Measurements from ENCODE around the gene POLR2L. TPM values are rescaled to one million over a fixed set of nuclear protein-coding genes. Genes with fewer than 3 reads are reported as not detected.
A peak's percentile ranks its signal among the peaks of the same experiment; 100 is the strongest.

The POLR2L gene
- total and polyA plus RNA-seq, 2 donors (not counting 1 experiment from before 2014, with no cell fraction given): 44.4 to 80.8 TPM

DNA sequence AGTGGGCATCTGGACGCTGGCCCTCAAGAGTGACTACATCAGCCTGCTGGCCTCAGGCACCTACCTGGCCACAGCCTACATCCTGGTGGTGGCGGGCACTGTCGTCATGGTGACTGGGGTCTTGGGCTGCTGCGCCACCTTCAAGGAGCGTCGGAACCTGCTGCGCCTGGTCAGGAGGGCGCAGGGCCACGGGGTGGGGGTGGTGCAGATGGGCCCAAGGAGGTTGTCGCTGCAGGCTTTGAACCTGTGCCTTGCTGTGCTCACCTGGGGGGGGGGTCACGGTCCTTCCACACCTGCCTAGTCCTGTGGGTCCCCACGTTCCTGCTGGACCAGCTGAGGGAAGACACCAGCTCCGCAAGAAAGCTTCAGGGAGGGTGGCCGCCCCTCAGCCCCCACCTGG is 6.1 kb downstream of the POLR2L start:
- no peak overlapping the region for H3K9ac ChIP-seq (ENCODE audit: low read length)
- POLR2A ChIA-PET: interaction anchor here (0.6 kb wide), 1 partner anchor 36 kb away, joined by 5 read pairs; no protein-coding TSS in a partner anchor
- TF ChIP-seq, protein P1, sequence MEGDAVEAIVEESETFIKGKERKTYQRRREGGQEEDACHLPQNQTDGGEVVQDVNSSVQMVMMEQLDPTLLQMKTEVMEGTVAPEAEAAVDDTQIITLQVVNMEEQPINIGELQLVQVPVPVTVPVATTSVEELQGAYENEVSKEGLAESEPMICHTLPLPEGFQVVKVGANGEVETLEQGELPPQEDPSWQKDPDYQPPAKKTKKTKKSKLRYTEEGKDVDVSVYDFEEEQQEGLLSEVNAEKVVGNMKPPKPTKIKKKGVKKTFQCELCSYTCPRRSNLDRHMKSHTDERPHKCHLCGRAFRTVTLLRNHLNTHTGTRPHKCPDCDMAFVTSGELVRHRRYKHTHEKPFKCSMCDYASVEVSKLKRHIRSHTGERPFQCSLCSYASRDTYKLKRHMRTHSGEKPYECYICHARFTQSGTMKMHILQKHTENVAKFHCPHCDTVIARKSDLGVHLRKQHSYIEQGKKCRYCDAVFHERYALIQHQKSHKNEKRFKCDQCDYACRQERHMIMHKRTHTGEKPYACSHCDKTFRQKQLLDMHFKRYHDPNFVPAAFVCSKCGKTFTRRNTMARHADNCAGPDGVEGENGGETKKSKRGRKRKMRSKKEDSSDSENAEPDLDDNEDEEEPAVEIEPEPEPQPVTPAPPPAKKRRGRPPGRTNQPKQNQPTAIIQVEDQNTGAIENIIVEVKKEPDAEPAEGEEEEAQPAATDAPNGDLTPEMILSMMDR (IDR thresholded peaks at IDR 0.05): no peak
- no peak overlapping the region for H3K4me2 ChIP-seq (replicated peaks; ENCODE audit: low read depth, low read length, poor library complexity, severe bottlenecking)
- Mint-ChIP-seq H3K4me1 (peaks cover 26% of the 10 kb centered on the region), H3K27ac (no peak overlapping the region), H3K9me3 (ENCODE audit: insufficient read depth) (no peaks in the 10 kb centered on the region), H3K4me3 (no peak overlapping the region), H3K27me3 (no peaks in the 10 kb centered on the region)
- DNase-seq (no peak), ATAC-seq (ENCODE audit: low read depth) (no peak)
- WGBS (ENCODE audit: insufficient coverage): 92% methylated on average over 12 of the region's 14 CpGs
- H3K4me1 ChIP-seq (ENCODE audit: control insufficient read depth in 2 of 2, insufficient read depth in 2 of 2, low read length in 2 of 2): peaks cover 27 to 37% of the 10 kb centered on the region in 2 donors
- H3K79me2 ChIP-seq (ENCODE audit: control insufficient read depth, insufficient read depth, low read length): peaks cover 9% of the 10 kb centered on the region
- no peak overlapping the region for H3K4me3 ChIP-seq (ENCODE audit: control extremely low read depth in 1 of 5, extremely low read depth in 1 of 5, insufficient read depth in 1 of 5, low read depth in 2 of 5, low read length in 4 of 5)
- H3K27ac ChIP-seq (ENCODE audit: low read length in 2 of 2): no peak overlapping the region
- intact Hi-C loops (cut with micrococcal nuclease): no loop called here
- H3K27me3 ChIP-seq (replicated peaks in 1 of 4; ENCODE audit: control extremely low read depth in 1 of 4, control insufficient read depth in 3 of 4, insufficient read depth in 4 of 4, low read length in 3 of 4): peaks cover 0 to 26% (median 6%) of the 10 kb centered on the region in 4 experiments
- H3K9me3 ChIP-seq (ENCODE audit: control extremely low read depth in 1 of 3, control insufficient read depth in 2 of 3, insufficient read depth in 1 of 3, low read length in 2 of 3): no peaks in the 10 kb centered on the region
- no peak overlapping the region for H2AFZ ChIP-seq (ENCODE audit: insufficient read depth, low read depth, low read length, poor library complexity, severe bottlenecking)
- CTCF ChIA-PET: no interaction called here
- peaks cover 53% of the 10 kb centered on the region for H4K20me1 ChIP-seq (ENCODE audit: control insufficient read depth, insufficient read depth, low read length, poor library complexity, severe bottlenecking)
- peaks cover 0 to 19% of the 10 kb centered on the region in 2 experiments for H3K36me3 ChIP-seq (replicated peaks in 1 of 2; ENCODE audit: control extremely low read depth in 1 of 2, control insufficient read depth in 1 of 2, extremely low read depth in 1 of 2, insufficient read depth in 2 of 2, low read length in 1 of 2)

GRCh38 chr11:834371-835316 is 7.7 kb downstream of the POLR2L start:
- Histone ChIP-seq H3K4me2 (replicated peaks; ENCODE audit: low read depth, low read length, poor library complexity, severe bottlenecking) (peak overlapping the region; percentile 12), H3K27me3 (replicated peaks in 1 of 4; ENCODE audit: control extremely low read depth in 1 of 4, control insufficient read depth in 3 of 4, insufficient read depth in 4 of 4, low read length in 3 of 4) (peaks cover 0 to 42% (median 11%) of the 10 kb centered on the region in 4 experiments), H3K9ac (ENCODE audit: low read length) (no peak overlapping the region), H3K27ac (ENCODE audit: low read length in 2 of 2) (no peak overlapping the region), H3K4me1 (ENCODE audit: control insufficient read depth in 2 of 2, insufficient read depth in 2 of 2, low read length in 2 of 2) (peaks cover 36 to 43% of the 10 kb centered on the region in 2 donors), H4K20me1 (ENCODE audit: control insufficient read depth, insufficient read depth, low read length, poor library complexity, severe bottlenecking) (peaks cover 51% of the 10 kb centered on the region), H3K79me2 (ENCODE audit: control insufficient read depth, insufficient read depth, low read length) (no peaks in the 10 kb centered on the region), H3K4me3 (ENCODE audit: control extremely low read depth in 1 of 5, extremely low read depth in 1 of 5, insufficient read depth in 1 of 5, low read depth in 2 of 5, low read length in 4 of 5) (no peak overlapping the region), H3K9me3 (ENCODE audit: control extremely low read depth in 1 of 3, control insufficient read depth in 2 of 3, insufficient read depth in 1 of 3, low read length in 2 of 3) (peaks cover 0 to 2% (median 0%) of the 10 kb centered on the region in 3 donors), H2AFZ (ENCODE audit: insufficient read depth, low read depth, low read length, poor library complexity, severe bottlenecking) (no peak overlapping the region), H3K36me3 (replicated peaks in 1 of 2; ENCODE audit: control extremely low read depth in 1 of 2, control insufficient read depth in 1 of 2, extremely low read depth in 1 of 2, insufficient read depth in 2 of 2, low read length in 1 of 2) (peaks cover 0 to 13% of the 10 kb centered on the region in 2 experiments)
- DNase-seq (no peak), ATAC-seq (ENCODE audit: low read depth) (no peak)
- Mint-ChIP-seq H3K4me3 (peak overlapping the region; percentile 50), H3K4me1 (peaks cover 27% of the 10 kb centered on the region), H3K9me3 (ENCODE audit: insufficient read depth) (no peaks in the 10 kb centered on the region), H3K27ac (no peak overlapping the region), H3K27me3 (no peaks in the 10 kb centered on the region)
- ChIA-PET CTCF (interaction anchor here (0.9 to 2.1 kb wide), 2 partner anchors 9 to 12 kb away, joined by 3 to 6 read pairs; partner anchors contain the start of gene TSPAN4), POLR2A (interaction anchor here (1.1 to 2.0 kb wide), 2 partner anchors 9 to 15 kb away, joined by 5 to 8 read pairs; partner anchors contain the start of genes PNPLA2 and TSPAN4)
- TF ChIP-seq, protein P1 (IDR thresholded peaks at IDR 0.05): no peak
- TF ChIP-seq EZH2 (IDR thresholded peaks at IDR 0.05; ENCODE audit: borderline replicate concordance, insufficient read depth, low read depth, low read length, poor library complexity, severe bottlenecking): no peak
- 37% methylated on average over 25 of the region's 31 CpGs for WGBS (ENCODE audit: insufficient coverage)
- intact Hi-C loops (cut with micrococcal nuclease): no loop called here
